ENCODE results near the gene ARL5B.

DNA sequence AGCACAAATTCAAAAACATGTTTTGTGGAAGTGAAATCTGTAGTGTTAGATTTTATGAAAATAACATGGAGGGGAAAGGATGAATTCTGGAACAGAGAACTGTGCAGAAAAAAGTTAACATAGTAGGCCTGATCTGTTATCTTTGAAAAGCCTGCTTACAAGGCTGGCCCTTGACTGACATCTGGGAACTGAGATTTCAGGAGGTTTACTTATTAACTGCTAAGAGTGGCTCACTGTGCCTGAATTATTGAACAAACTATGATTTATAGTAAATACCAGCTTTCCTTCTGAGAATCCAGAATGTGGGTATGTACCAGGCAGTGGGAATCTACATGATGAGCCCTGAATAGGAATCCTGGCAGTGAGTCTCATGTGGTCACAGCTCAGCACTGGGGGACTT is 38.4 kb upstream of the ARL5B start:
- no peak for TF ChIP-seq E2F6 (IDR thresholded peaks at IDR 0.05; ENCODE audit: borderline replicate concordance in 1 of 2, extremely low read depth in 1 of 2, insufficient read depth in 1 of 2, insufficient read length in 1 of 2, low read depth in 1 of 2, low read length in 1 of 2, poor library complexity in 1 of 2, severe bottlenecking in 1 of 2)
- no peak for TF ChIP-seq REST (IDR thresholded peaks at IDR 0.05; ENCODE audit: borderline replicate concordance)
- TF ChIP-seq REST (CRISPR knock-in tag; IDR thresholded peaks at IDR 0.05; ENCODE audit: low read depth) = no peak
- TF ChIP-seq SRF (CRISPR knock-in tag; IDR thresholded peaks at IDR 0.05) = no peak
- no peak for TF ChIP-seq ZFX (CRISPR knock-in tag; IDR thresholded peaks at IDR 0.05)
- no peak for TF ChIP-seq ETV6 (IDR thresholded peaks at IDR 0.05; ENCODE audit: borderline replicate concordance in 1 of 2, low read depth in 2 of 2, low read length in 1 of 2)
- TF ChIP-seq ETV6 (CRISPR knock-in tag; IDR thresholded peaks at IDR 0.05; ENCODE audit: borderline replicate concordance) = no peak
- no peak for TF ChIP-seq ZNF398 (CRISPR knock-in tag; IDR thresholded peaks at IDR 0.05)
- no peak for TF ChIP-seq JUN (IDR thresholded peaks at IDR 0.05; ENCODE audit: borderline replicate concordance, low read depth, low read length)
- TF ChIP-seq JUN (CRISPR knock-in tag; IDR thresholded peaks at IDR 0.05; ENCODE audit: borderline replicate concordance) = no peak
- no peak for TF ChIP-seq POLR2AphosphoS5 (IDR thresholded peaks at IDR 0.05; ENCODE audit: control insufficient read depth, insufficient read depth, low read depth, low read length)
